H1 (cell line): ENCODE results near the gene C7orf57. TPM values are rescaled to one million over a fixed set of nuclear protein-coding genes. Genes with fewer than 3 reads are reported as not detected.

ENCODE experiments used
- CTCF ChIA-PET: fragments of 300-600 bp; sonication (Branson Sonifier 250); formaldehyde crosslinking; loops from one replicate; lab custom pipeline; 2021; ENCODE audit not compliant: partially characterized antibody; lab: Charles Lee
- POLR2A ChIA-PET: fragments of 300-600 bp; sonication (Branson Sonifier 250); formaldehyde crosslinking; loops from one replicate; lab custom pipeline; 2021; ENCODE audit warnings: inconsistent platforms; ENCODE audit not compliant: partially characterized antibody; lab: Charles Lee
- DNase-seq, 2 experiments: peaks; one replicate each; pipeline versions ENCODE4 v3.0.0 to v3.0.0-alpha.2; 2010 to 2022; ENCODE audit warnings: low spot score in 2 of 2, low read depth in 1 of 2, mixed read lengths in 1 of 2
- FAIRE-seq: peaks from 2 replicates; lab custom pipeline; 2011; peaks lifted over from hg19 to GRCh38; lab: Jason Lieb, UNC
- H2AFZ ChIP-seq: 2 replicates; pipeline ENCODE4 v1.8.1; 2012; ENCODE audit warnings: low read length, inconsistent platforms
- H2AK5ac ChIP-seq: 2 replicates; pipeline ENCODE4 v1.6.1; 2013; ENCODE audit warnings: low read depth, low read length
- H2BK120ac ChIP-seq: replicated peaks from 2 replicates; pipeline ENCODE3; 2013; ENCODE audit warnings: low read depth, low read length, inconsistent platforms
- H2BK12ac ChIP-seq: 2 replicates; pipeline ENCODE4 v1.6.1; 2013; ENCODE audit warnings: low read depth, low read length
- H2BK15ac ChIP-seq: 2 replicates; pipeline ENCODE4 v1.6.1; 2013; ENCODE audit warnings: low read length
- H2BK20ac ChIP-seq: 2 replicates; pipeline ENCODE4 v1.6.1; 2013; ENCODE audit warnings: low read length
- H2BK5ac ChIP-seq: 2 replicates; pipeline ENCODE4 v1.6.1; 2013; ENCODE audit warnings: low read depth, low read length
- H3K14ac ChIP-seq: 2 replicates; pipeline ENCODE4 v1.6.1; 2013; ENCODE audit warnings: inconsistent platforms; ENCODE audit not compliant: insufficient read length
- H3K18ac ChIP-seq: 2 replicates; pipeline ENCODE4 v1.6.1; 2013; ENCODE audit warnings: low read length; ENCODE audit errors: extremely low read depth
- H3K23ac ChIP-seq: 2 replicates; pipeline ENCODE4 v1.6.1; 2013; ENCODE audit warnings: inconsistent platforms; ENCODE audit not compliant: insufficient read length
- H3K23me2 ChIP-seq: 2 replicates; pipeline ENCODE4 v1.6.1; 2013; ENCODE audit warnings: low read depth, low read length
- H3K27ac ChIP-seq: 2 replicates; pipeline ENCODE4 v1.6.1; 2011; ENCODE audit warnings: low read depth, low read length, inconsistent platforms
- H3K27me3 ChIP-seq, 4 experiments: replicated peaks in 1 of 4; 1 replicate in 1 of 4; 2 replicates in 3 of 4; pipeline versions ENCODE4 v1.6.1 to v1.8.1; 2011 to 2013; ENCODE audit warnings: low read length in 3 of 4, mild to moderate bottlenecking in 3 of 4, inconsistent platforms in 2 of 4, mixed read lengths in 2 of 4, moderate library complexity in 1 of 4; ENCODE audit not compliant: control insufficient read depth in 3 of 4, insufficient read depth in 3 of 4; ENCODE audit errors: extremely low read depth in 1 of 4
- H3K36me3 ChIP-seq, 4 experiments: 2 replicates each; pipeline versions ENCODE4 v1.6.1 to v1.8.1; 2011 to 2013; ENCODE audit warnings: mild to moderate bottlenecking in 4 of 4, low read length in 3 of 4, moderate library complexity in 2 of 4, control low read depth in 1 of 4, inconsistent platforms in 1 of 4; ENCODE audit not compliant: insufficient read depth in 4 of 4, control insufficient read depth in 2 of 4
- H3K4ac ChIP-seq: replicated peaks from 2 replicates; pipeline ENCODE3; 2013; ENCODE audit warnings: low read length, low read depth, mixed read lengths, inconsistent platforms; ENCODE audit not compliant: insufficient read length
- H3K4me1 ChIP-seq, 4 experiments: replicated peaks in 1 of 4; 1 replicate in 1 of 4; 2 replicates in 3 of 4; pipeline versions ENCODE4 v1.6.1 to v1.8.1; 2011 to 2013; ENCODE audit warnings: low read length in 3 of 4, inconsistent platforms in 2 of 4, mixed read lengths in 1 of 4; ENCODE audit not compliant: insufficient read depth in 4 of 4, control insufficient read depth in 3 of 4
- H3K4me2 ChIP-seq, 2 experiments: 2 replicates each; pipeline versions ENCODE4 v1.6.1 to v1.8.1; 2011 to 2013; ENCODE audit warnings: low read depth in 2 of 2, low read length in 2 of 2, control low read depth in 1 of 2, inconsistent platforms in 1 of 2, mild to moderate bottlenecking in 1 of 2; ENCODE audit not compliant: insufficient read depth in 1 of 2
- H3K4me3 ChIP-seq, 4 experiments: fragments of 200-600, 300-600 bp in 1 of 4; sonication (generic), shearing (Covaris generic), sonication (Bioruptor Twin) in 1 of 4; 2 replicates each; pipeline versions ENCODE4 v1.5.1 to v1.8.1; 2011 to 2016; ENCODE audit warnings: low read length in 4 of 4, low read depth in 3 of 4, control low read depth in 2 of 4, inconsistent platforms in 2 of 4, mild to moderate bottlenecking in 2 of 4, mixed read lengths in 1 of 4, moderate library complexity in 1 of 4; ENCODE audit not compliant: insufficient read depth in 2 of 4; ENCODE audit errors: extremely low read depth in 1 of 4
- H3K56ac ChIP-seq: replicated peaks from 2 replicates; pipeline ENCODE3; 2013; ENCODE audit warnings: low read depth, mild to moderate bottlenecking, mixed read lengths, low read length, inconsistent platforms; ENCODE audit not compliant: insufficient read length
- H3K79me1 ChIP-seq: 2 replicates; pipeline ENCODE4 v1.6.1; 2013; ENCODE audit warnings: low read depth, low read length, control low read depth
- H3K79me2 ChIP-seq, 2 experiments: 2 replicates each; pipeline versions ENCODE4 v1.6.1 to v1.8.1; 2012 to 2013; ENCODE audit warnings: low read length in 2 of 2, mild to moderate bottlenecking in 2 of 2, inconsistent platforms in 1 of 2; ENCODE audit not compliant: insufficient read depth in 2 of 2, control insufficient read depth in 1 of 2
- H3K9ac ChIP-seq, 4 experiments: replicated peaks in 1 of 4; 1 replicate in 1 of 4; 2 replicates in 3 of 4; pipeline versions ENCODE4 v1.6.1 to v1.8.1; 2011 to 2013; ENCODE audit warnings: low read depth in 3 of 4, low read length in 3 of 4, control low read depth in 2 of 4, mild to moderate bottlenecking in 2 of 4, moderate library complexity in 2 of 4, inconsistent platforms in 1 of 4; ENCODE audit errors: extremely low read depth in 1 of 4
- H3K9me3 ChIP-seq, 2 experiments: 2 replicates each; pipeline versions ENCODE4 v1.6.1 to v1.8.1; 2012 to 2013; ENCODE audit warnings: mild to moderate bottlenecking in 2 of 2, moderate library complexity in 2 of 2, control low read depth in 1 of 2, inconsistent platforms in 1 of 2, low read depth in 1 of 2, low read length in 1 of 2, mixed read lengths in 1 of 2; ENCODE audit not compliant: insufficient read depth in 2 of 2
- H4K20me1 ChIP-seq, 2 experiments: replicated peaks in 1 of 2; 2 replicates each; pipeline versions ENCODE3 to v1.8.1; 2011 to 2013; ENCODE audit warnings: inconsistent platforms in 2 of 2, low read length in 2 of 2, mild to moderate bottlenecking in 1 of 2; ENCODE audit not compliant: insufficient read depth in 2 of 2, control insufficient read depth in 1 of 2
- H4K5ac ChIP-seq: 2 replicates; pipeline ENCODE4 v1.6.1; 2013; ENCODE audit warnings: low read length, low read depth, mixed read lengths, inconsistent platforms; ENCODE audit not compliant: insufficient read length
- H4K8ac ChIP-seq: 2 replicates; pipeline ENCODE4 v1.8.0; 2013; ENCODE audit warnings: mild to moderate bottlenecking, moderate library complexity, low read length, inconsistent platforms; ENCODE audit not compliant: insufficient read depth; ENCODE audit errors: extremely low read depth
- H4K91ac ChIP-seq: replicated peaks from 2 replicates; pipeline ENCODE3; 2013; ENCODE audit warnings: low read length, mixed read lengths, inconsistent platforms; ENCODE audit not compliant: insufficient read length
- TEAD4 ChIP-seq: IDR thresholded peaks from 2 replicates; pipeline ENCODE4 v1.6.1; 2012; ENCODE audit warnings: low read depth, low read length, inconsistent platforms, mixed read lengths
- WGBS, 2 experiments: shearing (Covaris generic) in 1 of 2; methylation state at CpG; one replicate each; pipeline versions ENCODE4 v1.1.6 to v1.1.7; 2013 to 2015; ENCODE audit warnings: low lambda C conversion rate in 2 of 2, mixed read lengths in 2 of 2, inconsistent platforms in 1 of 2, low coverage in 1 of 2, missing lambda C conversion rate in 1 of 2; ENCODE audit not compliant: insufficient replicate concordance in 2 of 2, insufficient coverage in 1 of 2, insufficient read length in 1 of 2; ENCODE audit errors: extremely low coverage in 1 of 2, missing lambda C conversion rate in 1 of 2; 5-methylcytosine and 5-hydroxymethylcytosine counted together
- polyA plus RNA-seq, 7 experiments: library from polyadenylated mRNA; depleted of rRNA in 3 of 7; stranded (reverse) in 5 of 7; unstranded in 2 of 7; fragments of >200 nt in 5 of 7; fragments of 200-250 nt in 2 of 7; gene quantifications; 1 replicate in 5 of 7; 2 replicates in 1 of 7; 4 replicates in 1 of 7; pipeline versions ENCODE4 v1.2.1 to v1.2.3, GENCODE V29; 2011 to 2013; ENCODE audit warnings: missing spikeins in 2 of 7, mixed read lengths in 2 of 7
- total RNA-seq: library from RNA; stranded (reverse); fragmentation: NEBNext Ultra II Directional; extraction: Animal tissue kit (Norgen Biotek cat#: 25700); gene quantifications from 2 replicates; pipeline ENCODE4 v1.2.1, GENCODE V29; 2021

C7orf57 gene
- total and polyA plus RNA-seq, 2 of the 8 experiments (the other 6 are each of a cell fraction or from before 2014, with no cell fraction given) = 0.08 to 0.56 TPM

DNA sequence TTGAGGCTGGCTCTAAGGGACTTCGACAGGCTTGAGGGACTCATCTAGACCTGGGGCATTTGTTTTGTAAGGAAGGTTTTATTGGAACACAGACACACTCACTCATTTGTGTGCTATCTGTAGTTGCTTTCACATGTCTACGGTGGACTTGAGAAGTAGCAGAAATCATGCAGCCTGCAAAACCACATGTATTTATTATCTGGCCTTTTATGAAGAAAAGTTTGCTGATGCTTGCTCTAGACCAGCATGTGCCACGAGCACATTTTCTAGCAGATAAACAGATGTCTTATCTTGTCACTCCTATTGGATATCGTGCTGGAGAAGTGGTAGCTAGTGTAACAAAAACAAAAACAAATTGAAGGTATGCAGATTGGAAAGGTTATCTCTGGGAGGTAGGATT lies 63.5 kb downstream of the C7orf57 start:
- H3K14ac ChIP-seq = no peak overlapping the region
- no peaks in the 10 kb centered on the region for H3K27me3 ChIP-seq
- no peak overlapping the region for H2AK5ac ChIP-seq
- H4K91ac ChIP-seq = no peak overlapping the region
- no peaks in the 10 kb centered on the region for H3K4me1 ChIP-seq
- FAIRE-seq (no peak), DNase-seq (no peak)
- no peak overlapping the region for H3K4me3 ChIP-seq
- no peak overlapping the region for H3K4me2 ChIP-seq
- H2BK120ac ChIP-seq = no peak overlapping the region
- H3K18ac ChIP-seq = no peak overlapping the region
- no peaks in the 10 kb centered on the region; the same call in 1 of the 2 replicates for H3K79me1 ChIP-seq
- no peak overlapping the region for H3K56ac ChIP-seq
- H3K9ac ChIP-seq = no peak overlapping the region
- H2AFZ ChIP-seq = no peak overlapping the region
- no peak overlapping the region for H2BK20ac ChIP-seq
- no peak overlapping the region for H3K27ac ChIP-seq
- peaks cover 17 to 91% (median 50%) of the 10 kb centered on the region in 4 experiments; a peak in 7 of 8 replicates for H3K36me3 ChIP-seq
- no peak overlapping the region for H2BK12ac ChIP-seq
- no peaks in the 10 kb centered on the region for H3K23me2 ChIP-seq
- H2BK15ac ChIP-seq = no peak overlapping the region
- H4K8ac ChIP-seq = no peak overlapping the region
- 0 out of 4 replicates have a peak, but pooled peaks cover 0 to 4% of the 10 kb centered on the region in 2 experiments for H3K79me2 ChIP-seq
- H3K9me3 ChIP-seq = no peaks in the 10 kb centered on the region
- peaks cover 0 to 2% of the 10 kb centered on the region in 2 experiments for H4K20me1 ChIP-seq
- no peak overlapping the region for H4K5ac ChIP-seq
- 88% methylated on average over 4 of the region's 4 CpGs; no CpG with 5 or more reads in 1 of the 2 experiments for WGBS, 2 experiments
- ChIA-PET CTCF (interaction anchor here (1.0 to 1.5 kb wide), 2 partner anchors 10 to 12 kb away, joined by 3 to 4 read pairs; no protein-coding TSS in a partner anchor), POLR2A (interaction anchor here (2.0 kb wide), 1 partner anchor 10 kb away, joined by 10 read pairs; the partner anchor contains the start of gene UPP1)
- no peak overlapping the region for H3K23ac ChIP-seq
- no peak overlapping the region for H2BK5ac ChIP-seq
- no peak overlapping the region for H3K4ac ChIP-seq
- TF ChIP-seq TEAD4 = no peak
